T1000 (cell line): Measurements from ENCODE around the gene RFX2.

Source experiments
- DNase-seq: peaks from one replicate; lab custom pipeline; 2025; ENCODE audit warnings: mixed read lengths; lab: John Stamatoyannopoulos, UW

RFX2 gene

GRCh38 chr19:5955636-5955935 is 154.7 kb downstream of the RFX2 start:
- DNase-seq, result no peak

GRCh38 chr19:5954293-5954692 is 156.0 kb downstream of the RFX2 start:
- DNase-seq, result no peak

GRCh38 chr19:5953680-5954213 is 156.6 kb downstream of the RFX2 start:
- no peak for DNase-seq

- DNase-seq, result no peak
These were observed 157.2 kb downstream of the RFX2 start for GRCh38 chr19:5953030-5953589.

GRCh38 chr19:5952193-5953029 is 157.9 kb downstream of the RFX2 start:
- DNase-seq, result no peak

- DNase-seq, result no peak
These were observed 158.9 kb downstream of the RFX2 start for GRCh38 chr19:5951338-5951861.

- no peak for DNase-seq
These were observed 159.6 kb downstream of the RFX2 start for GRCh38 chr19:5950741-5951140.

- DNase-seq, result no peak
These were observed 160.5 kb downstream of the RFX2 start for GRCh38 chr19:5949792-5950305.

GRCh38 chr19:5948752-5949564 is 161.3 kb downstream of the RFX2 start:
- no peak for DNase-seq

- no peak for DNase-seq
These were observed 162.9 kb downstream of the RFX2 start for GRCh38 chr19:5947435-5947834.

GRCh38 chr19:5943623-5944022 is 166.7 kb downstream of the RFX2 start:
- no peak for DNase-seq
